ENCODE measurements around the gene ANKRD55. TPM values are rescaled to one million over a fixed set of nuclear protein-coding genes. Genes with fewer than 3 reads are reported as not detected.

ANKRD55 gene
- total and polyA plus RNA-seq, 9 donors, result 0.05 to 0.25 (median 0.23) TPM; not detected in 6

Small RNA genes within 50 kb of the gene (small RNA-seq; reads per million reads assigned to genes)
- not detected for gene RNA5SP184
- 0.15 reads per million for gene RNA5SP185
- not detected for gene RNU6-299P

Other genes with a start within 250 kb of the ANKRD55 start
- gene IL6ST, start 238.4 kb downstream of the ANKRD55 start, total RNA-seq, result 100 to 1,000 TPM; 142 to 406 (median 186) TPM
- 100 to 1,000 TPM in 1 of 2 donors, 10 to 100 TPM in 1; 45.9 to 123 TPM for gene IL6ST, start 238.4 kb downstream of the ANKRD55 start, polyA plus RNA-seq